GM12878 (cell line): ENCODE measurements around the gene PTPN18.

Source experiments
- EP300 ChIP-seq, 2 experiments: fragments of 150-350 bp in 1 of 2; IDR thresholded peaks; 2 replicates each; pipeline ENCODE4 v1.6.1; 2011 to 2012; ENCODE audit warnings: low read depth in 2 of 2, low read length in 2 of 2, borderline replicate concordance in 1 of 2, improper control_type of control experiment in 1 of 2, inconsistent platforms in 1 of 2; ENCODE audit not compliant: control insufficient read depth in 1 of 2
- HCFC1 ChIP-seq: fragments of 150-350 bp; IDR thresholded peaks from 2 replicates; pipeline ENCODE4 v1.6.1; 2014; ENCODE audit warnings: low read length
- NR2F1 ChIP-seq: fragments of 450-650 bp; conservative IDR thresholded peaks from 2 replicates; pipeline ENCODE4 v1.6.1; 2017; ENCODE audit warnings: mild to moderate bottlenecking
- POLR2A ChIP-seq: IDR thresholded peaks from 2 replicates; pipeline ENCODE4 v1.6.1; 2011; ENCODE audit warnings: low read depth, mild to moderate bottlenecking, low read length
- RCOR1 ChIP-seq: conservative IDR thresholded peaks from 2 replicates; pipeline ENCODE4 v1.6.1; 2012; ENCODE audit warnings: low read depth, low read length, improper control_type of control experiment
- SIN3A ChIP-seq: IDR thresholded peaks from 2 replicates; pipeline ENCODE4 v1.6.1; 2012; ENCODE audit warnings: low read depth, low read length, improper control_type of control experiment
- SMC3 ChIP-seq: IDR thresholded peaks from 2 replicates; pipeline ENCODE4 v1.6.1; 2011; ENCODE audit warnings: low read length, improper control_type of control experiment, borderline replicate concordance
- SP1 ChIP-seq: IDR thresholded peaks from one replicate; pipeline ENCODE4 v1.6.1; 2011; ENCODE audit warnings: low read depth, low read length
- TAF1 ChIP-seq: IDR thresholded peaks from 2 replicates; pipeline ENCODE4 v1.6.1; 2011; ENCODE audit warnings: mild to moderate bottlenecking, low read depth, low read length, borderline replicate concordance
- ZNF622 ChIP-seq: fragments of 450-650 bp; IDR thresholded peaks from 2 replicates; pipeline ENCODE4 v1.6.1; 2017; ENCODE audit warnings: mild to moderate bottlenecking, inconsistent platforms
- ZSCAN29 ChIP-seq: fragments of 450-650 bp; IDR thresholded peaks from 2 replicates; pipeline ENCODE4 v1.6.1; 2017; ENCODE audit warnings: mild to moderate bottlenecking, moderate library complexity
- TF ChIP-seq, protein P1 (sequence below), 3 experiments: IDR thresholded peaks in 2 of 3; conservative IDR thresholded peaks in 1 of 3; 2 replicates each; pipeline ENCODE4 v1.5.1; 2011; ENCODE audit warnings: low read depth in 3 of 3, low read length in 3 of 3, mild to moderate bottlenecking in 3 of 3, control low read depth in 2 of 3, moderate library complexity in 2 of 3, inconsistent platforms in 1 of 3, mixed read lengths in 1 of 3; ENCODE audit not compliant: control insufficient read depth in 2 of 3, insufficient read depth in 1 of 3; ENCODE audit errors: extremely low read depth in 1 of 3
- TF ChIP-seq, protein P2 (sequence below): IDR thresholded peaks from 2 replicates; pipeline ENCODE4 v1.6.1; 2011; ENCODE audit warnings: low read depth, low read length, improper control_type of control experiment, borderline replicate concordance
- TF ChIP-seq, protein P3 (sequence below): IDR thresholded peaks from 2 replicates; pipeline ENCODE4 v1.6.1; 2012; ENCODE audit warnings: mild to moderate bottlenecking, low read depth, low read length

DNA sequence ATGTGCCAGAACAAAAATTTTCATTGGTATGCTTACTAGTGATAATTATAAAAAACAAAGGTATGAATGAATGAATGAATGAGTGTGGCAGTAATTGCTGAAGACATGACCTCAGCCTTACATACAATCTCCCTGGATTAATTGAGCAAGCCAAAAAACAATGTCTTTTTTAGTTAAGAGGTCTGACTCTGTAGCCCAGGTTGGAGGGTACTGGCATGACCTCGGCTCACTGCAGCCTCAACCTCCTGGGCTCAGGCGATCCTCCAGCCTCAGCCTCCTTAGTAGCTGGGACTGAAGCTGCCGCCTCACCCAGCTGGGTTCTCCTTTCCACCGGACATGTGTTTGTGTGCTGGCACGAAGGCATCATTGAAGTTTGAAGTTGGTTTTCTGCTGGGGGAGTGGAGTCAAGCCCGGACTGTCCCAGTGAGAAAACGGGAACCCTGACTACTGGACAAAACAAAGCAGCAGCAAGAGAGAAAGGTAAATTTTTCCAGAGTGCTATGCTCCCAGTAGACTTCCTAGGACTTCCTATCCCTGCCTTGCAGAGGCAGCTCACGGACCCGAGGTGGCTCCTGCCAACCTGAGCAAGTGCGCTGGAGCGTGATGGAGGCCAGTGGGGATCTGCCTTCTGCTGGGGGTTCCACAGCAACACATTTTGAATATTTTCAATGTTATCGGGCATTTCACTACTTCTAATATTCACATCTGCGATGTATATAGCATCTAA is 19.5 kb upstream of the PTPN18 start:
- no peak for TF ChIP-seq ZSCAN29
- TF ChIP-seq, protein P1, sequence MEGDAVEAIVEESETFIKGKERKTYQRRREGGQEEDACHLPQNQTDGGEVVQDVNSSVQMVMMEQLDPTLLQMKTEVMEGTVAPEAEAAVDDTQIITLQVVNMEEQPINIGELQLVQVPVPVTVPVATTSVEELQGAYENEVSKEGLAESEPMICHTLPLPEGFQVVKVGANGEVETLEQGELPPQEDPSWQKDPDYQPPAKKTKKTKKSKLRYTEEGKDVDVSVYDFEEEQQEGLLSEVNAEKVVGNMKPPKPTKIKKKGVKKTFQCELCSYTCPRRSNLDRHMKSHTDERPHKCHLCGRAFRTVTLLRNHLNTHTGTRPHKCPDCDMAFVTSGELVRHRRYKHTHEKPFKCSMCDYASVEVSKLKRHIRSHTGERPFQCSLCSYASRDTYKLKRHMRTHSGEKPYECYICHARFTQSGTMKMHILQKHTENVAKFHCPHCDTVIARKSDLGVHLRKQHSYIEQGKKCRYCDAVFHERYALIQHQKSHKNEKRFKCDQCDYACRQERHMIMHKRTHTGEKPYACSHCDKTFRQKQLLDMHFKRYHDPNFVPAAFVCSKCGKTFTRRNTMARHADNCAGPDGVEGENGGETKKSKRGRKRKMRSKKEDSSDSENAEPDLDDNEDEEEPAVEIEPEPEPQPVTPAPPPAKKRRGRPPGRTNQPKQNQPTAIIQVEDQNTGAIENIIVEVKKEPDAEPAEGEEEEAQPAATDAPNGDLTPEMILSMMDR (IDR thresholded peaks at IDR 0.05 in 2 of 3, conservative IDR thresholded peaks at IDR 0.05 in 1 of 3; ENCODE audit: control insufficient read depth in 2 of 3, extremely low read depth in 1 of 3, insufficient read depth in 1 of 3, low read depth in 3 of 3, low read length in 3 of 3): no peak
- no peak for TF ChIP-seq POLR2A
- no peak for TF ChIP-seq NR2F1
- TF ChIP-seq TAF1: no peak
- TF ChIP-seq RCOR1: no peak
- TF ChIP-seq, protein P2, sequence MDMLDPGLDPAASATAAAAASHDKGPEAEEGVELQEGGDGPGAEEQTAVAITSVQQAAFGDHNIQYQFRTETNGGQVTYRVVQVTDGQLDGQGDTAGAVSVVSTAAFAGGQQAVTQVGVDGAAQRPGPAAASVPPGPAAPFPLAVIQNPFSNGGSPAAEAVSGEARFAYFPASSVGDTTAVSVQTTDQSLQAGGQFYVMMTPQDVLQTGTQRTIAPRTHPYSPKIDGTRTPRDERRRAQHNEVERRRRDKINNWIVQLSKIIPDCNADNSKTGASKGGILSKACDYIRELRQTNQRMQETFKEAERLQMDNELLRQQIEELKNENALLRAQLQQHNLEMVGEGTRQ: no peak
- no peak for TF ChIP-seq SMC3
- no peak for TF ChIP-seq SP1
- no peak for TF ChIP-seq HCFC1
- TF ChIP-seq SIN3A: no peak
- TF ChIP-seq, protein P3, sequence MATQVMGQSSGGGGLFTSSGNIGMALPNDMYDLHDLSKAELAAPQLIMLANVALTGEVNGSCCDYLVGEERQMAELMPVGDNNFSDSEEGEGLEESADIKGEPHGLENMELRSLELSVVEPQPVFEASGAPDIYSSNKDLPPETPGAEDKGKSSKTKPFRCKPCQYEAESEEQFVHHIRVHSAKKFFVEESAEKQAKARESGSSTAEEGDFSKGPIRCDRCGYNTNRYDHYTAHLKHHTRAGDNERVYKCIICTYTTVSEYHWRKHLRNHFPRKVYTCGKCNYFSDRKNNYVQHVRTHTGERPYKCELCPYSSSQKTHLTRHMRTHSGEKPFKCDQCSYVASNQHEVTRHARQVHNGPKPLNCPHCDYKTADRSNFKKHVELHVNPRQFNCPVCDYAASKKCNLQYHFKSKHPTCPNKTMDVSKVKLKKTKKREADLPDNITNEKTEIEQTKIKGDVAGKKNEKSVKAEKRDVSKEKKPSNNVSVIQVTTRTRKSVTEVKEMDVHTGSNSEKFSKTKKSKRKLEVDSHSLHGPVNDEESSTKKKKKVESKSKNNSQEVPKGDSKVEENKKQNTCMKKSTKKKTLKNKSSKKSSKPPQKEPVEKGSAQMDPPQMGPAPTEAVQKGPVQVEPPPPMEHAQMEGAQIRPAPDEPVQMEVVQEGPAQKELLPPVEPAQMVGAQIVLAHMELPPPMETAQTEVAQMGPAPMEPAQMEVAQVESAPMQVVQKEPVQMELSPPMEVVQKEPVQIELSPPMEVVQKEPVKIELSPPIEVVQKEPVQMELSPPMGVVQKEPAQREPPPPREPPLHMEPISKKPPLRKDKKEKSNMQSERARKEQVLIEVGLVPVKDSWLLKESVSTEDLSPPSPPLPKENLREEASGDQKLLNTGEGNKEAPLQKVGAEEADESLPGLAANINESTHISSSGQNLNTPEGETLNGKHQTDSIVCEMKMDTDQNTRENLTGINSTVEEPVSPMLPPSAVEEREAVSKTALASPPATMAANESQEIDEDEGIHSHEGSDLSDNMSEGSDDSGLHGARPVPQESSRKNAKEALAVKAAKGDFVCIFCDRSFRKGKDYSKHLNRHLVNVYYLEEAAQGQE: no peak
- no peak for TF ChIP-seq ZNF622
- TF ChIP-seq EP300 (IDR thresholded peaks at IDR 0.05; ENCODE audit: borderline replicate concordance in 1 of 2, control insufficient read depth in 1 of 2, low read depth in 2 of 2, low read length in 2 of 2): no peak
